ENCODE measurements around the gene A2M. TPM values are rescaled to one million over a fixed set of nuclear protein-coding genes. Genes with fewer than 3 reads are reported as not detected.

The A2M gene
- total and polyA plus RNA-seq, 2 donors (not counting 3 experiments of a cell fraction or from before 2014, with no cell fraction given): 11.5 to 16.9 TPM

DNA sequence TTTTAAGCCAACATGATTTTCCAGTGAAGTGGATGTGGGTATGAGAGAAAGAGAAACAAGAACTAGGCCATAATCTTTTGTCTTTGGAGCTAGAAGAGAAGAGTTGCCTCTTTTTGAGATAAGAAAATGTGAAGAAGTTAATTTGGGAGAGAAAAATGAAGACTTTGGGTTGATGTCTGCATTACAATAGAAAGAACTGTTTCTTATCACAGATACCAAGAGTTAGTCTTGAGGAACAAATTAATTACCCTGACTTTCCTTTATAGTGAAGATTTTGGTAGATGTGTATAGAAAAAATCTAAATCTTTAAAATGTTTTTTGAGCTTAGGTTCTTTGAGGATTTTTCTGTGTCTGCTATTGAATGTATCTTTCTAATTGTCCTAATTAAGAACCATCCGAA, 4.2 kb downstream of the A2M start:
- no peaks in the 10 kb centered on the region for H3K36me3 ChIP-seq (ENCODE audit: control insufficient read depth in 2 of 2, extremely low read depth in 1 of 2, insufficient read depth in 2 of 2, low read length in 2 of 2)
- H2AFZ ChIP-seq (ENCODE audit: low read depth, low read length): no peak overlapping the region
- CTCF ChIA-PET: interaction anchor here (0.9 to 1.6 kb wide), 3 partner anchors 10 to 220 kb away, joined by 3 to 7 read pairs (median 3); no protein-coding TSS in a partner anchor
- H4K20me1 ChIP-seq (replicated peaks; ENCODE audit: control insufficient read depth, extremely low read depth, insufficient read depth, low read length): no peaks in the 10 kb centered on the region
- DNase-seq (ENCODE audit: low read depth, low spot score) (no peak), FAIRE-seq (no peak)
- no peaks in the 10 kb centered on the region for H3K9me1 ChIP-seq (replicated peaks; ENCODE audit: control insufficient read depth, extremely low read depth, insufficient read depth, low read length)
- H3K9ac ChIP-seq (replicated peaks; ENCODE audit: extremely low read depth, insufficient read depth, low read length): no peak overlapping the region
- no peak overlapping the region for H3K4me2 ChIP-seq (ENCODE audit: insufficient read depth, low read length)
- no peak overlapping the region for H3K4me3 ChIP-seq (replicated peaks in 1 of 3; ENCODE audit: insufficient read depth in 1 of 3, low read depth in 1 of 3, low read length in 3 of 3)
- intact Hi-C loops (cut with micrococcal nuclease) (no loop called here), dilution Hi-C loops (cut with MboI; ENCODE audit: extremely low pct_ligation_motif_present, low sequenced_read_pairs) (no loop called here)
- H3K79me2 ChIP-seq (ENCODE audit: control insufficient read depth, insufficient read depth, low read length): no peaks in the 10 kb centered on the region
- no peaks in the 10 kb centered on the region for H3K9me3 ChIP-seq (replicated peaks; ENCODE audit: control insufficient read depth, insufficient read depth, low read length)
- POLR2A ChIA-PET: no interaction called here
- BruUV-seq (replicated peaks): no TSS peak
- H3K27me3 ChIP-seq (ENCODE audit: control insufficient read depth in 2 of 2, insufficient read depth in 2 of 2, low read length in 2 of 2): peaks cover 0 to 2% of the 10 kb centered on the region in 2 experiments
- TF ChIP-seq, protein P1, sequence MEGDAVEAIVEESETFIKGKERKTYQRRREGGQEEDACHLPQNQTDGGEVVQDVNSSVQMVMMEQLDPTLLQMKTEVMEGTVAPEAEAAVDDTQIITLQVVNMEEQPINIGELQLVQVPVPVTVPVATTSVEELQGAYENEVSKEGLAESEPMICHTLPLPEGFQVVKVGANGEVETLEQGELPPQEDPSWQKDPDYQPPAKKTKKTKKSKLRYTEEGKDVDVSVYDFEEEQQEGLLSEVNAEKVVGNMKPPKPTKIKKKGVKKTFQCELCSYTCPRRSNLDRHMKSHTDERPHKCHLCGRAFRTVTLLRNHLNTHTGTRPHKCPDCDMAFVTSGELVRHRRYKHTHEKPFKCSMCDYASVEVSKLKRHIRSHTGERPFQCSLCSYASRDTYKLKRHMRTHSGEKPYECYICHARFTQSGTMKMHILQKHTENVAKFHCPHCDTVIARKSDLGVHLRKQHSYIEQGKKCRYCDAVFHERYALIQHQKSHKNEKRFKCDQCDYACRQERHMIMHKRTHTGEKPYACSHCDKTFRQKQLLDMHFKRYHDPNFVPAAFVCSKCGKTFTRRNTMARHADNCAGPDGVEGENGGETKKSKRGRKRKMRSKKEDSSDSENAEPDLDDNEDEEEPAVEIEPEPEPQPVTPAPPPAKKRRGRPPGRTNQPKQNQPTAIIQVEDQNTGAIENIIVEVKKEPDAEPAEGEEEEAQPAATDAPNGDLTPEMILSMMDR (IDR thresholded peaks at IDR 0.05; ENCODE audit: extremely low read depth in 1 of 2, insufficient read depth in 1 of 2, low read depth in 1 of 2, low read length in 2 of 2): no peak
- TF ChIP-seq POLR2AphosphoS5 (IDR thresholded peaks at IDR 0.05; ENCODE audit: insufficient read depth, low read depth, low read length) (no peak), MYC (IDR thresholded peaks at IDR 0.05; ENCODE audit: low read depth, low read length) (no peak), GATA2 (IDR thresholded peaks at IDR 0.05; ENCODE audit: insufficient read depth, insufficient read length, low read depth, low read length) (no peak), EZH2 (IDR thresholded peaks at IDR 0.05; ENCODE audit: borderline replicate concordance, low read depth, low read length, severe bottlenecking) (no peak), POLR2A (IDR thresholded peaks at IDR 0.05; ENCODE audit: low read depth, low read length) (no peak), JUN (IDR thresholded peaks at IDR 0.05; ENCODE audit: borderline replicate concordance, insufficient read depth, insufficient read length, low read depth) (no peak), FOS (IDR thresholded peaks at IDR 0.05; ENCODE audit: borderline replicate concordance, insufficient read depth, low read length) (no peak)
- TF ChIP-seq, protein P2, sequence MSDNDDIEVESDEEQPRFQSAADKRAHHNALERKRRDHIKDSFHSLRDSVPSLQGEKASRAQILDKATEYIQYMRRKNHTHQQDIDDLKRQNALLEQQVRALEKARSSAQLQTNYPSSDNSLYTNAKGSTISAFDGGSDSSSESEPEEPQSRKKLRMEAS (IDR thresholded peaks at IDR 0.05; ENCODE audit: insufficient read depth, insufficient read length): no peak
- H3K27ac ChIP-seq (ENCODE audit: insufficient read depth, low read depth, low read length): no peak overlapping the region
- no peaks in the 10 kb centered on the region for H3K4me1 ChIP-seq (ENCODE audit: control insufficient read depth, extremely low read depth, insufficient read depth, low read length)
